ENCODE data around the gene MAPK7. TPM values are rescaled to one million over a fixed set of nuclear protein-coding genes. Genes with fewer than 3 reads are reported as not detected.

The MAPK7 gene
- total RNA-seq, 4 donors from 2014 or later, result 34.9 to 95.7 (median 61.1) TPM

DNA sequence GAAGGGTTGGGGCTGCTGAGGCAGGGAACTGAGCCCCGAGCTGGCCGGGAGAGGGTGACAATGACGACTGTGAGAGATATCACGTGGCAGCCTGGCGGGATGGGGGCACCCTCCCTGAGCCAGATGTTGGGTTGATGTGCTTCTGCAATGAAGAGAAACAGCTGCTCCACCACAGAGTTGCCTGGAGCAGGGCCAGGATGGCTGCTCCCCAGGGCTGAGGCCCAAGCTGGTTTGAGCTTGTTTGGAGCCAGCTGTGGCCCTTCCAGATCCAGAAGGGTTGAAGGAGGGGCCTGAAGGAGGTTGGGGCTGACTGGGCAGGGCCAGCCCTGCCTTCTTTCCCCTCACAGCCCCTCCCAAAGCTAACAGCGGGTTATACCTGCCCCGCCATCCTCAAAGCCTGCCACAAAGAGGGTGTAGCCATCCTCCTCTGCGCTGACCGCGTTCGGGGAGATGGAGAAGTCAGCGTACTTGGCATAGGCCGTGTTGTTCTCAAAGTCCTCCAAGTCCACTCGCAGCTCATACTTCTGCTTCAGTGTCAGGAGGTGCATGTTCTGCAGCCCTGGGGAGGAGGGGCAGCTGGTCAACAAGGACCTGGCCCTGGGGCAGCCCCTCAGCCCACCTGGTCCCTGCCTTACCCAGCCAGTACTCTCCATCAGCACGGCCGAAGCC lies 6.6 kb downstream of the MAPK7 start:
- intact Hi-C loops (cut with DNase I; ENCODE audit: low total_unique reads), result no loop called here
- H3K4me3 ChIP-seq (ENCODE audit: low read depth, poor library complexity, severe bottlenecking), result no peak overlapping the region
- no peak for TF ChIP-seq POLR2A (IDR thresholded peaks at IDR 0.05)
- no peak for TF ChIP-seq CTCF (IDR thresholded peaks at IDR 0.05)
- peak; percentile 87 to 98 for DNase-seq (ENCODE audit: low spot score in 2 of 2)
- 16 to 24% methylated on average over 12 to 16 of the region's 16 CpGs for WGBS, 2 donors

GRCh38 chr17:19385521-19385983 lies 7.3 kb downstream of the MAPK7 start:
- no peak overlapping the region for H3K4me3 ChIP-seq (ENCODE audit: low read depth, poor library complexity, severe bottlenecking)
- peak in 1 of 2 donors; percentile 85 for DNase-seq (ENCODE audit: low spot score in 2 of 2)
- WGBS, 2 donors, result 47 to 77% methylated on average over 9 of the region's 9 CpGs
- TF ChIP-seq CTCF (IDR thresholded peaks at IDR 0.05), result no peak
- TF ChIP-seq POLR2A (IDR thresholded peaks at IDR 0.05), result no peak
- intact Hi-C loops (cut with DNase I; ENCODE audit: low total_unique reads), result no loop called here

GRCh38 chr17:19386051-19386929 lies 8.0 kb downstream of the MAPK7 start:
- 49 to 56% methylated on average over 20 of the region's 20 CpGs for WGBS, 2 donors
- intact Hi-C loops (cut with DNase I; ENCODE audit: low total_unique reads), result no loop called here
- no peak overlapping the region for H3K4me3 ChIP-seq (ENCODE audit: low read depth, poor library complexity, severe bottlenecking)
- no peak for TF ChIP-seq POLR2A (IDR thresholded peaks at IDR 0.05)
- TF ChIP-seq CTCF (IDR thresholded peaks at IDR 0.05), result no peak
- peak; percentile 74 to 96 for DNase-seq (ENCODE audit: low spot score in 2 of 2)

DNA sequence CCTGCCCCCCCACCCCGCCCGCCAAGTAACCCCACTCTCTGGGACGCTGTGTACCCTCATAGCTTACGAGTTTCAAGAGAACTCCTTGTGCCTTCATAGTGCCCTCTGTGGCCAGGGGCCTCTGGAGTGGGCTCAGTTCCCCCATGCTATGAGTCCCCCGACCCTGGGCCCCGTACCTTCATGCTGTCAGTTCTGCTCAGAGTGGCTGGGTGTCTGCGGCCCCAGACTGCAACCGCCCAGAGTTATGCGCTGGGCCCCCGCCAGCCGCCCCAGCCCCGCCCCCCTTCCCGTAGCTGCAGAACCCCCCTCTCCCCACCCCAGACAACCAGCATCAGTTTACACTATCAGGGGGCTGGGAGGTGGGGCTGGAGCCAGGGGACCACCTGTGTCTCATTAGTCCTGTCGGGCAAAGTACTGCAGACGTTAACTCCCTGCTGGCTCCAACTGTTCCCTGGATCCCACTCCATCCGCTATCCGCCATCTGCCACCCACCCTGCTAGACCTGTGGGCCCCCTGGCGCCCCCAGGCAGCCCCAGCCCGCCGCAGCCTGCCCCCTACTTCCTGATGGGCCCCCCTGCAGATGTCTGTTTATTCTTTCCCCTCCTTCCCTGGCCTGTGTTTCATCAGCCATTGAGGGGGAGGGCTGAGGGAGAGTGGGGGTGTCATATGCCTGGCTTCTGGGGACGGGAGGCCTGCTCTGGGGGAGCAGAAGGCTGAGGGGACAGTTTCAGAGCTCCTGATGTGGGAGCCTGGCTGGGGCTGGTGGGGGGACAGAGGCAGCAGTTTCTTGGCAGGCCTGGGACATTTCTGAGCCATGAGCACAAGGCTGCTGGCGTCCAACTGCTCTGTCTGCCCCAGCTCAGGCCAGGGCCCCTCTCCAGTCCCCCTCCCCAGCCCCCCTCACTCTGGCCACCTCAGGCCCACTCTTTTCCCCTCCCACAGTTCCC lies 8.9 kb downstream of the MAPK7 start, which contains the start of gene MFAP4:
Gene MFAP4 (minus strand): TSS at position 217 of the 947 bp plus-strand sequence. CDS start 35 bp downstream, at position 182.
- intact Hi-C loops (cut with DNase I; ENCODE audit: low total_unique reads), result no loop called here
- TF ChIP-seq CTCF (IDR thresholded peaks at IDR 0.05), result no peak
- no peak for TF ChIP-seq POLR2A (IDR thresholded peaks at IDR 0.05)
- DNase-seq (ENCODE audit: low spot score in 2 of 2), result peak in 1 of 2 donors; percentile 93
- no peak within 1 kb of the TSS for H3K4me3 ChIP-seq (ENCODE audit: low read depth, poor library complexity, severe bottlenecking)
- WGBS, 2 donors, result 29 to 39% methylated on average over 20 to 22 of the region's 22 CpGs

- intact Hi-C loops (cut with DNase I; ENCODE audit: low total_unique reads), result no loop called here
- TF ChIP-seq POLR2A (IDR thresholded peaks at IDR 0.05) (no peak), CTCF (IDR thresholded peaks at IDR 0.05) (no peak)
- WGBS, 2 donors, result 78 to 87% methylated on average over 2 of the region's 2 CpGs
- DNase-seq (ENCODE audit: low spot score in 2 of 2), result peak in 1 of 2 donors; percentile 77
- H3K4me3 ChIP-seq (ENCODE audit: low read depth, poor library complexity, severe bottlenecking), result no peak overlapping the region
Observed at GRCh38 chr17:19387921-19388521, 9.7 kb downstream of the MAPK7 start.

Data from lower leg skin (tissue), 4 donors.